MCF 10A (cell line): ENCODE data around the gene USH2A. TPM values are rescaled to one million over a fixed set of nuclear protein-coding genes. Genes with fewer than 3 reads are reported as not detected.

Source experiments
- BruUV-seq: library from RNA; stranded (reverse); fragments of 400-500 nt; replicated peaks from 2 replicates; lab custom pipeline; 2021; lab: Mats Ljungman, UMichigan
- CTCF ChIA-PET: fragments of 300-600 bp; sonication (Branson Sonifier 250); formaldehyde crosslinking; extraction: SDS; loops from one replicate; lab custom pipeline; 2021; ENCODE audit warnings: antibody characterized with exemption, inconsistent platforms; lab: Yijun Ruan, JAX
- POLR2A ChIA-PET: fragments of 300-600, 350-650 bp; sonication (Branson Sonifier 250); formaldehyde crosslinking; extraction: SDS; loops from one replicate; lab custom pipeline; 2020; ENCODE audit warnings: antibody characterized with exemption, inconsistent platforms; lab: Yijun Ruan, JAX
- DNase-seq: peaks from one replicate; pipeline ENCODE4 v3.0.0-alpha.2; 2018; ENCODE audit not compliant: unreplicated experiment
- H3K27ac Mint-ChIP-seq: one replicate; pipeline ENCODE4 v1.8.0; 2022; ENCODE audit warnings: mild to moderate bottlenecking, low read depth, mixed read lengths; ENCODE audit not compliant: unreplicated experiment
- H3K27me3 Mint-ChIP-seq: one replicate; pipeline ENCODE4 v1.8.0; 2022; ENCODE audit warnings: mixed read lengths; ENCODE audit not compliant: insufficient read depth, unreplicated experiment
- H3K36me3 Mint-ChIP-seq: one replicate; pipeline ENCODE4 v1.8.0; 2022; ENCODE audit warnings: mild to moderate bottlenecking, moderate library complexity, mixed read lengths; ENCODE audit not compliant: insufficient read depth, unreplicated experiment
- H3K4me1 Mint-ChIP-seq: one replicate; pipeline ENCODE4 v1.8.0; 2022; ENCODE audit warnings: mixed read lengths; ENCODE audit not compliant: insufficient read depth, unreplicated experiment
- H3K4me3 Mint-ChIP-seq: one replicate; pipeline ENCODE4 v1.8.0; 2022; ENCODE audit warnings: mild to moderate bottlenecking, moderate library complexity, mixed read lengths; ENCODE audit not compliant: unreplicated experiment
- H3K9me3 Mint-ChIP-seq: one replicate; pipeline ENCODE4 v1.8.0; 2022; ENCODE audit warnings: mixed read lengths; ENCODE audit not compliant: unreplicated experiment
- intact Hi-C: fragments of 100-400 bp; cut with micrococcal nuclease; formaldehyde crosslinking; loops from 2 replicates; pipeline ENCODE4 v1.14.1; 2022
- total RNA-seq: library from RNA; stranded (reverse); gene quantifications from 2 replicates; pipeline ENCODE4 v1.2.3, GENCODE V29; 2022
- TF ChIP-seq, protein P1 (sequence below): fragments of 200-600 bp; IDR thresholded peaks from one replicate; pipeline ENCODE4 v1.8.0; 2022; ENCODE audit warnings: antibody characterized with exemption, mild to moderate bottlenecking; ENCODE audit not compliant: unreplicated experiment

Gene USH2A
- total RNA-seq, 1 experiment from 2014 or later, result not detected

DNA sequence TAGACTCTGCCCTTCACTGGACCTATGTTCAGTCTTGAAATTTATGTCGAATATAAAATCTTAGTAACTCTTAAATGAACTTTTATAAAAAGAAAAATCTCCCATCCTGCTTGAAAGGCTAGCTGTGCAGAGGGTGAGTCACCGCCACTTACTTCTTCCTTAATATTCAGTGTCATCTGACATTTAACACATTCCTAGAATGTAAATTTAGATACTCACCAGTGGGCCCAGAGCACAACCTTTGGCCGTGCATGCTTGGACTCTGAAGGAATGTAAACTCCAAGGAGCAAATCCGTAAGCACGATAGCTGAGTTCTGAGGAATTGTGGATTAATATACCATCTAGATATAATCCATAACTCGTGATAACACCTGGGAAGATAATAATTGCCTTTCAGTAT is 452.8 kb downstream of the USH2A start:
- TF ChIP-seq, protein P1, sequence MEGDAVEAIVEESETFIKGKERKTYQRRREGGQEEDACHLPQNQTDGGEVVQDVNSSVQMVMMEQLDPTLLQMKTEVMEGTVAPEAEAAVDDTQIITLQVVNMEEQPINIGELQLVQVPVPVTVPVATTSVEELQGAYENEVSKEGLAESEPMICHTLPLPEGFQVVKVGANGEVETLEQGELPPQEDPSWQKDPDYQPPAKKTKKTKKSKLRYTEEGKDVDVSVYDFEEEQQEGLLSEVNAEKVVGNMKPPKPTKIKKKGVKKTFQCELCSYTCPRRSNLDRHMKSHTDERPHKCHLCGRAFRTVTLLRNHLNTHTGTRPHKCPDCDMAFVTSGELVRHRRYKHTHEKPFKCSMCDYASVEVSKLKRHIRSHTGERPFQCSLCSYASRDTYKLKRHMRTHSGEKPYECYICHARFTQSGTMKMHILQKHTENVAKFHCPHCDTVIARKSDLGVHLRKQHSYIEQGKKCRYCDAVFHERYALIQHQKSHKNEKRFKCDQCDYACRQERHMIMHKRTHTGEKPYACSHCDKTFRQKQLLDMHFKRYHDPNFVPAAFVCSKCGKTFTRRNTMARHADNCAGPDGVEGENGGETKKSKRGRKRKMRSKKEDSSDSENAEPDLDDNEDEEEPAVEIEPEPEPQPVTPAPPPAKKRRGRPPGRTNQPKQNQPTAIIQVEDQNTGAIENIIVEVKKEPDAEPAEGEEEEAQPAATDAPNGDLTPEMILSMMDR, result no peak
- Mint-ChIP-seq H3K4me3 (no peak overlapping the region), H3K27me3 (peaks cover 98% of the 10 kb centered on the region), H3K9me3 (no peaks in the 10 kb centered on the region), H3K36me3 (peaks cover 6% of the 10 kb centered on the region), H3K27ac (no peak overlapping the region), H3K4me1 (no peaks in the 10 kb centered on the region)
- intact Hi-C loops, result no loop called here
- no peak for DNase-seq
- CTCF ChIA-PET, result no interaction called here
- POLR2A ChIA-PET, result no interaction called here
- BruUV-seq, result no TSS peak

DNA sequence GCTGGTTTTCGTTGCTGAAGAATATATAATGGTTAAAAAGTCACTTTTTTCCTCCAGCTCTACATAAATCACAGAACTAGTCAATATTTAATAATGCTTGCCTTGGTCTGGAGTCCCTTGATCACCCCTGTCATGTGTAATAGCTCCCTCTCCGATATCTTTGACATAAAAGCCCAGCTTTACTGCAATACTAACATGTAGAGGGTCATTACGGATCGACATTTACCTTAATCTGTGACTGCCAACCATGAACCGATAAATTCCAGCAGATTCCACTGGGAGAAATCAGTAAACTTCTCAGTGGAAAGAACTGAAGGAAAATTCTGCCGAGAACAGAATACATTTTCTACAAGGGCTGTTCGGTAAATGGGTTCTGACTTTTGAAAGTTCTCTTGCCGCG is 459.6 kb downstream of the USH2A start:
- peaks cover 98% of the 10 kb centered on the region for H3K27me3 Mint-ChIP-seq
- H3K27ac Mint-ChIP-seq, result no peak overlapping the region
- no peak for DNase-seq
- CTCF ChIA-PET, result interaction anchor here (1.1 kb wide), 1 partner anchor 8 kb away, joined by 3 read pairs; no protein-coding TSS in a partner anchor
- no peak overlapping the region for H3K4me3 Mint-ChIP-seq
- TF ChIP-seq, protein P1, result no peak
- no peaks in the 10 kb centered on the region for H3K9me3 Mint-ChIP-seq
- no peaks in the 10 kb centered on the region for H3K4me1 Mint-ChIP-seq
- no peaks in the 10 kb centered on the region for H3K36me3 Mint-ChIP-seq
- POLR2A ChIA-PET, result no interaction called here
- BruUV-seq, result no TSS peak
- intact Hi-C loops, result no loop called here

DNA sequence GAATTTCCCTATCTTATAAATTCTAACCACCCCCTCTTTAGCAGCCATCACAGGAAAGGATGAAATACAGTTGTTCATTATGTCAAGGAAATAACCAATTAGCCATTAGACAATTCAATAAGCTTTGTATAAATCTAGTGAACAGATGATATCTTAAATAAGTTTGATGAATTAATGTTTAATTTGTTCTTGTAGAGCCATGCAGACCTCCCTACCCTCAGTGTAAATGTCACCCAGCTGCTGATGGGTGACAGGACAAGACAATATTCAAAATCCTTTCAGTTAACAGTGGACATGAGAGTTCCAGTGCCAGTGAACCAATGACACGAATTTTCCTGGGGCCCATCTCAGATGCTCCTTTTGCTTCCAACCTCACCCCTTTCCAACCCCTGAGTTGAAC is 460.2 kb downstream of the USH2A start:
- no peak for DNase-seq
- ChIA-PET CTCF (interaction anchor here (0.6 to 1.1 kb wide), 2 partner anchors 9 to 253 kb away, joined by 3 read pairs; no protein-coding TSS in a partner anchor), POLR2A (no interaction called here)
- intact Hi-C loops, result no loop called here
- Mint-ChIP-seq H3K27me3 (peaks cover 98% of the 10 kb centered on the region), H3K27ac (no peak overlapping the region), H3K4me1 (no peaks in the 10 kb centered on the region), H3K36me3 (no peaks in the 10 kb centered on the region), H3K4me3 (no peak overlapping the region), H3K9me3 (no peaks in the 10 kb centered on the region)
- no TSS peak for BruUV-seq
- TF ChIP-seq, protein P1, result no peak

DNA sequence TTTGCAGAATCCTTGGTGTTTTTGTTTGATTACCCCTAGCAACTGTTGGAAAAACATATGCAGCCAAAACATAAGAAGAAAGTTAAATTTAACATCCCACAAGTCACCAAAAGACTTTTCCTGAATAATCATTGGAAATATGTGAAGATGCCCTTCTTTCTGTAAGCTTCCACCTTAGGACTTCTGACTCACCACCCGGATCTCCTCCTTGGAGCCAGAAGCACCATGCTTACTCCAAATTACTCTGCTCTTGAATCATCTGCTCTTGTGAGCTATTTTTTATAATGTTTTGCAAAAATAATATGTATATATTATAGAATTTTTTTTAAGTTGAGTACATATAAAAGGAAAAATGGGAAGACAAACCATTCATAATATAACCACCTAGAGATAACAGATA is 464.4 kb downstream of the USH2A start:
- Mint-ChIP-seq H3K27me3 (peaks cover 96% of the 10 kb centered on the region), H3K4me1 (no peaks in the 10 kb centered on the region), H3K9me3 (no peaks in the 10 kb centered on the region), H3K27ac (no peak overlapping the region), H3K4me3 (no peak overlapping the region), H3K36me3 (no peaks in the 10 kb centered on the region)
- POLR2A ChIA-PET, result no interaction called here
- no peak for DNase-seq
- TF ChIP-seq, protein P1, result no peak
- intact Hi-C loops, result no loop called here
- BruUV-seq, result no TSS peak
- CTCF ChIA-PET, result interaction anchor here (0.5 kb wide), 1 partner anchor 57 kb away, joined by 3 read pairs; no protein-coding TSS in a partner anchor
